Omental fat pad (tissue), 4 donors: ENCODE results near the gene KIF20A. TPM values are rescaled to one million over a fixed set of nuclear protein-coding genes. Genes with fewer than 3 reads are reported as not detected.
A peak's percentile ranks its signal among the peaks of the same experiment; 100 is the strongest.
"Not testable (repeated sequence)": the region's sequence is repeated elsewhere in the genome, so short reads cannot be mapped to it uniquely, and the experiment has no call there.

ENCODE experiments used
- ATAC-seq: fragments of 150-250 bp; one replicate; pipeline ENCODE4 v1.9.1; 2016; ENCODE audit warnings: mild to moderate bottlenecking, moderate library complexity; ENCODE audit not compliant: low FRiP score
- DNase-seq: peaks from one replicate; pipeline ENCODE4 v3.0.0-alpha.2; 2019; ENCODE audit warnings: low spot score
- CTCF ChIP-seq, 3 donors: fragments of 450-650 bp; IDR thresholded peaks; one replicate each; pipeline ENCODE4 v1.5.1; 2016 to 2017; ENCODE audit warnings: antibody characterized with exemption in 3 of 3, mild to moderate bottlenecking in 3 of 3, moderate library complexity in 2 of 3
- total RNA-seq, 4 donors: library from RNA; depleted of rRNA; stranded (reverse); fragments of >200 nt; gene quantifications; one replicate each; pipeline ENCODE4 v1.1.0, GENCODE V29; 2016

KIF20A gene
- total RNA-seq, 4 donors from 2014 or later, result 0.37 to 3.2 (median 3.0) TPM; not detected in 1

- DNase-seq, result no peak
- no peak for ATAC-seq
- no peak for TF ChIP-seq CTCF (IDR thresholded peaks at IDR 0.05)
Observed at GRCh38 chr5:138182808-138183207, 3.9 kb downstream of the KIF20A start.

GRCh38 chr5:138186002-138186447, 7.1 kb downstream of the KIF20A start:
- no peak for TF ChIP-seq CTCF (IDR thresholded peaks at IDR 0.05)
- ATAC-seq, result no peak
- DNase-seq, result no peak

GRCh38 chr5:138188626-138189025, 9.7 kb downstream of the KIF20A start:
- DNase-seq (no peak), ATAC-seq (no peak)
- TF ChIP-seq CTCF (IDR thresholded peaks at IDR 0.05), result no peak

- DNase-seq (no peak), ATAC-seq (no peak)
- no peak for TF ChIP-seq CTCF (IDR thresholded peaks at IDR 0.05)
Observed at GRCh38 chr5:138192826-138193225, 13.9 kb downstream of the KIF20A start.

- ATAC-seq, DNase-seq: not testable (repeated sequence)
Observed at GRCh38 chr5:138193859-138194258, 14.9 kb downstream of the KIF20A start.

- no peak for ATAC-seq
- DNase-seq, result no peak
- no peak for TF ChIP-seq CTCF (IDR thresholded peaks at IDR 0.05)
Observed at GRCh38 chr5:138210985-138211384, 32.1 kb downstream of the KIF20A start.

GRCh38 chr5:138212828-138213160, 33.9 kb downstream of the KIF20A start:
- peak; percentile 58 for ATAC-seq
- no peak for DNase-seq
- TF ChIP-seq CTCF (IDR thresholded peaks at IDR 0.05), result no peak
